ENCODE results near the gene HOPX.
"Not testable (repeated sequence)": the region's sequence is repeated elsewhere in the genome, so short reads cannot be mapped to it uniquely, and the experiment has no call there.

Gene HOPX

GRCh38 chr4:56627375-56627774, 53.7 kb downstream of the HOPX start:
- DNase-seq (ENCODE audit: low read depth in 2 of 2): no peak

GRCh38 chr4:56626963-56627362, 54.1 kb downstream of the HOPX start:
- no peak for DNase-seq (ENCODE audit: low read depth in 2 of 2)

- no peak for DNase-seq (ENCODE audit: low read depth in 2 of 2)
Measured at GRCh38 chr4:56626420-56626819, 54.7 kb downstream of the HOPX start.

GRCh38 chr4:56622176-56622575, 58.9 kb downstream of the HOPX start:
- no peak for DNase-seq (ENCODE audit: low read depth in 2 of 2)

GRCh38 chr4:56619816-56620215, 61.3 kb downstream of the HOPX start:
- no peak for DNase-seq (ENCODE audit: low read depth in 2 of 2)

- DNase-seq (ENCODE audit: low read depth in 2 of 2): no peak
Measured at GRCh38 chr4:56619160-56619559, 61.9 kb downstream of the HOPX start.

- no peak for DNase-seq (ENCODE audit: low read depth in 2 of 2)
Measured at GRCh38 chr4:56618734-56619133, 62.4 kb downstream of the HOPX start.

GRCh38 chr4:56613101-56613862, 67.8 kb downstream of the HOPX start:
- DNase-seq (ENCODE audit: low read depth in 2 of 2): peak; percentile 42 to 47

- DNase-seq (ENCODE audit: low read depth in 2 of 2): no peak
Measured at GRCh38 chr4:56612282-56612681, 68.8 kb downstream of the HOPX start.

GRCh38 chr4:56611501-56611900, 69.6 kb downstream of the HOPX start:
- no peak for DNase-seq (ENCODE audit: low read depth in 2 of 2)

GRCh38 chr4:56610170-56610569, 70.9 kb downstream of the HOPX start:
- DNase-seq (ENCODE audit: low read depth in 2 of 2): not testable (repeated sequence)

- DNase-seq (ENCODE audit: low read depth in 2 of 2): no peak
Measured at GRCh38 chr4:56607926-56608325, 73.2 kb downstream of the HOPX start.

GRCh38 chr4:56606385-56606784, 74.7 kb downstream of the HOPX start:
- no peak for DNase-seq (ENCODE audit: low read depth in 2 of 2)

- not testable (repeated sequence) for DNase-seq (ENCODE audit: low read depth in 2 of 2)
Measured at GRCh38 chr4:56605464-56605863, 75.6 kb downstream of the HOPX start.

- no peak for DNase-seq (ENCODE audit: low read depth in 2 of 2)
Measured at GRCh38 chr4:56603297-56603696, 77.8 kb downstream of the HOPX start.

Measured in fibroblast of skin of left biceps (primary cell).